Suprapubic skin (tissue), 3 donors: ENCODE measurements around the gene AIG1.

Source experiments
- POLR2AphosphoS5 ChIP-seq, 3 donors: sonication (generic); formaldehyde crosslinking; IDR thresholded peaks; one replicate each; pipeline ENCODE4 v1.6.1; 2017; ENCODE audit warnings: antibody characterized with exemption in 3 of 3
- TF ChIP-seq, protein P1 (sequence below), 2 donors: fragments of 200-600 bp in 1 of 2; fragments of 450-650 bp in 1 of 2; sonication (generic) in 1 of 2; IDR thresholded peaks; one replicate each; pipeline ENCODE4 v1.5.1; 2016 to 2019; ENCODE audit warnings: antibody characterized with exemption in 2 of 2, mild to moderate bottlenecking in 1 of 2, moderate library complexity in 1 of 2

- TF ChIP-seq, protein P1, sequence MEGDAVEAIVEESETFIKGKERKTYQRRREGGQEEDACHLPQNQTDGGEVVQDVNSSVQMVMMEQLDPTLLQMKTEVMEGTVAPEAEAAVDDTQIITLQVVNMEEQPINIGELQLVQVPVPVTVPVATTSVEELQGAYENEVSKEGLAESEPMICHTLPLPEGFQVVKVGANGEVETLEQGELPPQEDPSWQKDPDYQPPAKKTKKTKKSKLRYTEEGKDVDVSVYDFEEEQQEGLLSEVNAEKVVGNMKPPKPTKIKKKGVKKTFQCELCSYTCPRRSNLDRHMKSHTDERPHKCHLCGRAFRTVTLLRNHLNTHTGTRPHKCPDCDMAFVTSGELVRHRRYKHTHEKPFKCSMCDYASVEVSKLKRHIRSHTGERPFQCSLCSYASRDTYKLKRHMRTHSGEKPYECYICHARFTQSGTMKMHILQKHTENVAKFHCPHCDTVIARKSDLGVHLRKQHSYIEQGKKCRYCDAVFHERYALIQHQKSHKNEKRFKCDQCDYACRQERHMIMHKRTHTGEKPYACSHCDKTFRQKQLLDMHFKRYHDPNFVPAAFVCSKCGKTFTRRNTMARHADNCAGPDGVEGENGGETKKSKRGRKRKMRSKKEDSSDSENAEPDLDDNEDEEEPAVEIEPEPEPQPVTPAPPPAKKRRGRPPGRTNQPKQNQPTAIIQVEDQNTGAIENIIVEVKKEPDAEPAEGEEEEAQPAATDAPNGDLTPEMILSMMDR (IDR thresholded peaks at IDR 0.05): no peak
- TF ChIP-seq POLR2AphosphoS5 (IDR thresholded peaks at IDR 0.05): no peak
These were observed 50.3 kb downstream of the AIG1 start for GRCh38 chr6:143110996-143111395.
